Activated CD4-positive, alpha-beta T cell treated with anti-CD3 and anti-CD28 coated beads, Interleukin-2, amount 50 U/mL, for 4 hours (primary cell): ENCODE results near the gene ASTN2.

ENCODE experiments used
- DNase-seq, 2 experiments: peaks; one replicate each; pipeline ENCODE4 v3.0.0-alpha.2; 2020

Gene ASTN2, protein sequence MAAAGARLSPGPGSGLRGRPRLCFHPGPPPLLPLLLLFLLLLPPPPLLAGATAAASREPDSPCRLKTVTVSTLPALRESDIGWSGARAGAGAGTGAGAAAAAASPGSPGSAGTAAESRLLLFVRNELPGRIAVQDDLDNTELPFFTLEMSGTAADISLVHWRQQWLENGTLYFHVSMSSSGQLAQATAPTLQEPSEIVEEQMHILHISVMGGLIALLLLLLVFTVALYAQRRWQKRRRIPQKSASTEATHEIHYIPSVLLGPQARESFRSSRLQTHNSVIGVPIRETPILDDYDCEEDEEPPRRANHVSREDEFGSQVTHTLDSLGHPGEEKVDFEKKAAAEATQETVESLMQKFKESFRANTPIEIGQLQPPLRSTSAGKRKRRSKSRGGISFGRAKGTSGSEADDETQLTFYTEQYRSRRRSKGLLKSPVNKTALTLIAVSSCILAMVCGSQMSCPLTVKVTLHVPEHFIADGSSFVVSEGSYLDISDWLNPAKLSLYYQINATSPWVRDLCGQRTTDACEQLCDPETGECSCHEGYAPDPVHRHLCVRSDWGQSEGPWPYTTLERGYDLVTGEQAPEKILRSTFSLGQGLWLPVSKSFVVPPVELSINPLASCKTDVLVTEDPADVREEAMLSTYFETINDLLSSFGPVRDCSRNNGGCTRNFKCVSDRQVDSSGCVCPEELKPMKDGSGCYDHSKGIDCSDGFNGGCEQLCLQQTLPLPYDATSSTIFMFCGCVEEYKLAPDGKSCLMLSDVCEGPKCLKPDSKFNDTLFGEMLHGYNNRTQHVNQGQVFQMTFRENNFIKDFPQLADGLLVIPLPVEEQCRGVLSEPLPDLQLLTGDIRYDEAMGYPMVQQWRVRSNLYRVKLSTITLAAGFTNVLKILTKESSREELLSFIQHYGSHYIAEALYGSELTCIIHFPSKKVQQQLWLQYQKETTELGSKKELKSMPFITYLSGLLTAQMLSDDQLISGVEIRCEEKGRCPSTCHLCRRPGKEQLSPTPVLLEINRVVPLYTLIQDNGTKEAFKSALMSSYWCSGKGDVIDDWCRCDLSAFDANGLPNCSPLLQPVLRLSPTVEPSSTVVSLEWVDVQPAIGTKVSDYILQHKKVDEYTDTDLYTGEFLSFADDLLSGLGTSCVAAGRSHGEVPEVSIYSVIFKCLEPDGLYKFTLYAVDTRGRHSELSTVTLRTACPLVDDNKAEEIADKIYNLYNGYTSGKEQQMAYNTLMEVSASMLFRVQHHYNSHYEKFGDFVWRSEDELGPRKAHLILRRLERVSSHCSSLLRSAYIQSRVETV (N-terminal part only)

DNA sequence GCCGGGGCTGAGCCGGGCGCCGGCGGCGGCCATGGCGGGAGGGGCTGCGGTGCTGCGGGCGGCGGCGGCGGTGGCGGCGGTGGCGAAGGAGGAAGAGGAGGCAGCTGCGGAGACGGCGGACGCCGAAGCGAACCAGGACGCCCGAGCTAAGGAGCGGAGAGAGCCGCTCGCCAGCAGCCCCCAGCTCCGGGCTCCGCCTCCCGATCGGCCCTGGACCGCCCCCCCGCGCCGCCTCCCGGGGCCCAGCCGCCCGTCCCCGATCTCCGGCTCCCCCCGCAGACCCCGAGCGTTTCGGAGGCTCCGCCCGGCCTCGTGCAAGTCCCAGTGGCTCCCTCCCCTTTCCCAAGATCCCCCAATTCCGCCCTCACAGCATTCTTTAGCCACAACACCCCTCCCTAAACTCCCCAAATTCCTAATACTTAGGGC, at the start of gene ASTN2:
Gene ASTN2, minus strand, starts transcription at position 152 of the 426 bp plus-strand sequence. Its CDS starts 119 bp downstream, at position 33.
- DNase-seq, result no peak

DNA sequence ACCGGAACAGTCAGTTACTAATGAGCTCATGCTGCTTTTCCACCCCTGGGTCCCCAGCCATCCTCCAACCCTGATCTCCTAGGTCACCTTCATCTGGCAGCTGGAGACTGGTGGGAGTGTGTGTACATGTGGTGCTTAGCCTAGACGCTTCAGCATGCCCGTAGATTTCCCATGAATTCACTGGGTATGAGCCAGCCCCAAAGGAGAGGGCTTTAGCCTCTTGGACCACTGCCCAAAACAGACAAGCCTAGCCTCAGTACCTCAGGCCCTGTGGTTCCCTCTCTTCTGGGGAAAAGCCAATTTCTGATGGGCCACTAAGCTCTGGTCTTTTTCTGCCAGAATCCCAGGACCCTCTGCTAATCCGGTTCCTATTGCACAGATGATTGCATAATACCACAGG, 48.0 kb upstream of the ASTN2 start:
- no peak for DNase-seq

DNA sequence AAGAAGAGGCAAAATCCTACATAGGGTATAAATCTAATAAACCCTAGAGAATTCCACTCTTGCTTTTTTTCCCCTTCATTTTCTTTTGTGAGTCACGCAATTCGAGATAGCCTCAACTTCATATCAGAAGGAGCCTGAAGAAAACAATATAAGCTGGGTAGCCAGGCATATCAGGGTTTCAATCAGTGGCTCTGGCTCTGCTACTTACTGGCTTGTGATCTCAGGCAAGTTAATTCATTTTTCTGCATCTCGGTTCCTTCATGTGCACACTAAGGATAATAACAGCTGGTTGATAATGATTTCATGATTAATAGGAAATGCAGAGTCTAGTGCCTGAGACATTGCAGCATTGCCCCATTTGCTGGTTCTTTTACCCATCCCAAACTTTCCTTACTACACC, 46.5 kb upstream of the ASTN2 start:
- DNase-seq, result no peak

DNA sequence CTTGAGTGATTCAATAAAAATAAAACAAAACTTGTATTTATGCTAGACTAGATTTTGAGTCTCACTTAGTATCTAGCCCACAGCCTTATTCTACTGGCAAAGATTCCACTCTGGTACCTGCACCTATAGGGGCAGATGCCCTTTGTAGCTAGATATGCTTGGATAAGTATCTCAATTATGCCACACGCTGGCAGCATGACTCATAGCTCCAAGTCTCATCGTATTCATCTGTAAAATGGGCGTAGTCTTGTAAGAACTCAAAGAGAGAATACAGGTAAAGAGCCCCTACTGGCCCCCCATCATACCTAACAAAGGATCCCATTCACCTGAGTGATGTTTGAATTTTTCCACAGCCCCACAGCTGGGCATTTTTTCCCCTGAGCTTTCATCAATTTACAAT, 45.9 kb upstream of the ASTN2 start:
- DNase-seq, result no peak

DNA sequence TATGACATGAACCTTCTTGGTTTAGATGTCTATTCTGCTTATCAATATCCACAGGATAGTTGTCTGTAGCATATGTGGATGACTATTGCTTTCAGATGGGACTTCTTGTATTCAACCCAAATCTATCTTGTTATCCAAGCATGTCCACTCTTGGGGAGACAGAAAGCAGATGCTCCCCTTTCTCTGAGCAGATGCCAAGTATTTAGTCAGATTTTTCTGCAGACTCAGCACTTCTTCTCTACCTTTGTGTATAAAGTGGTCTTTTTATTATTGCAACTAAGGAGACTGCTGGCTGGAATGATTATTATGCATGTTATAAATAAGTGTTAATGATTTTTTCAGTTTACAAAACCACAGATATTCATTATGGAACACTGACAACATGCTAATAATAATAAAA, 45.1 kb upstream of the ASTN2 start:
- DNase-seq, result no peak

DNA sequence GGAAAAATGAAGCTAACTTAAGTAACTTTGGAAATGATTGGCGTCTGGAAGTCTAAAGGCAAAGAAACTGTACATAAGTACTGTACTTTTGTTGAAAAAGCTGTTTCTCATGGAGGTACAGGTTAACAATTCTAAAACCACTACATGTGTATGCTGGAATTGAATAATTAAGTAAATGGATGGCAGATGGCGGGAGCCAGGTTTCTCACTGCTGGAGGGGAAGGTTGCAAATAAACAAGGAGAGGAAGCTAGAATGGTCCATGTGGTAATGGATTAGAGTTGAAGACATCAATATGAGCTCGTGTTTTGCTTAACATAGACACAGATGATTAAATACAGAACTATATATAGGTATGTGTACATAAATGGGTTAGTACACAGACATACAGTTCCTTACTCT, 43.2 kb upstream of the ASTN2 start:
- no peak for DNase-seq

DNA sequence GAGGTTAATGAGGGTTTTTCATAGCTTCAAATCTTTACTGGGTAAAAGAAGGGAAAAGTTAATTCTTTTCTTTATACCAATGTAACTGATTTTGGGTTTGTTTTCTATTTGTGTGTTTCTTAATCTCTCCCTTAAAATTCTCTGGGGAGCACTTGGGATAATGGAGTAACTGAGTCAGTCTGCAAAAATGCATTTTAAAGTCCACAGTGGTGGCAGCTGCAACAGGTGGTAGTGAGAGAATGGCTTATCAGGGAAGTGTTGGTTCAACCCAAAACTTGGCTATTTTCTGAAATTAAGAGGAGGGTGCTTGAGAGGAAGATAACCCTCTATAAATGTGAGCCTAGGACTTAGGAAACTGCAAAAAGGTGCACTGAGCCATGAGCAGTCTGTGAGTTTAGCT, 39.9 kb upstream of the ASTN2 start:
- DNase-seq, result no peak

DNA sequence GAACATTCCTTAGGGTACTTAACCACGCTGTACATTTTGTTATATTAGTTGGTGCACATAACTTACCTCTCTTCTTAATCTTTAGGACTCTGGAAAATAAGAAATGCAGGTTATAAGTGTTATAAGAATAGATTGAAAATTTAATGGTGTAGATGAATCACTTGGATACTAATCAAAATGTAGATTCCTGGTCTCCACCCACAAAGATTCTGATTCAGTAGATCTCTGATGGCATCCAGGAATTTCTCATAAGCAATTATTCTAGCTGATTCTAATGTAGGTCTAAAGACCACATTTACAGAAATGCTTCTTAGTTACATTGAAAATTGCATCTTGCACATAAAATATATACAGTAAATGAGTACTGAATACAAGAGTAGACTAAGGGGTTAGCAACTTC, 38.9 kb upstream of the ASTN2 start:
- no peak for DNase-seq

DNA sequence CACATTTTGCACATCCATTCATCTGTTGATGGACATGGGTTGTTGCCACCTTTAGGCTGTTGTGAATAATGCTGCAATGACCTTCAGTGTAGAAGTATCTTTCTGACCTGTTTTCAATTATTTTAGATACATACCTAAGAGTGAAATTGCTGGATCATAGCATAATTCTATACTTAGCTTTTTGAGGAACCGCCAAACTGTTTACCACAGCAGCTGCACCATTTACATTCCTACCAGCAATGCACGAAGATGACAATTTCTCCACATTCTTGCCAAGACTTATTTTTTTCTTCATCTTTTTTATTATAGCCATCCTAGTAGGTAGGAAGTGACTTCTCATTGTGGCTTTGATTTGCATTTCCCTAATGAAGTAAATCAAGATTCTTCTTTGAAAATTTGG, 36.5 kb upstream of the ASTN2 start:
- DNase-seq, result no peak

DNA sequence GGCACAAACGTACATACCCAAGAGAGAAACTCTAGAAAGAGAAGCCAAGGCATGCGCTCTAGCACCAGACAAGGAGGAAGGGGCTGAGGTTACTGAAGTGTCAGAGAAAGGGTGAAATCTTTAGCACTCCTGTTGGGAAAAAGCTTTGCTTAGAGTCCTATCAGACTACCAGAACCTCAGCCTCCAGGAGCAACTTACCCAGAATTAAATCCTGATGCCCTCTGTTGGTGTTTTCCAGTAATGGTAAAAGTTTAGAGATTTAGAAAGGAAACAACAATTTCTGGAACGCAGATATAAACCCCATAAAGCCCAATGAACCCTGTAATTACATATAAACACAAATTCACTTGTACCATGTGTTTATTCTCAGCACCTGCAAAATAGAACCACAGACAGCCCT, 33.2 kb upstream of the ASTN2 start:
- no peak for DNase-seq

DNA sequence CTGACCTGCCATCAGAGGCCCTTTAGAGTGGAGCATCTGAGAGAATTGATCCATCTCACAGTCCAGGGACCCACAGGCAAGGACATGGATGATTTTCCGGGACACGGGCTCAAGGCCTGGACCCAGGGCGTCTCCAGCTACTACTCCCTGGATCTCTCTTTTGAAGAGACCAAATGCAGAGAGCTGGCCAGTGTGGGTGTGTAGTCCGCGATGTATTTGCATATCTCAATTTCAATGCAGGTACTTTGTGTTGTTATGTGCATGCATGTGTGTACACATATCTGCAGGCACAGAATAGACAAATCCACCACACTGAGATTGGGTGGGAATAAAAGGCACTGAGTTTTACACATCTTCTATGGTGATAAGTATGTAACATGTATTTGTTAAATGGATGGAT, 30.8 kb upstream of the ASTN2 start:
- no peak for DNase-seq

DNA sequence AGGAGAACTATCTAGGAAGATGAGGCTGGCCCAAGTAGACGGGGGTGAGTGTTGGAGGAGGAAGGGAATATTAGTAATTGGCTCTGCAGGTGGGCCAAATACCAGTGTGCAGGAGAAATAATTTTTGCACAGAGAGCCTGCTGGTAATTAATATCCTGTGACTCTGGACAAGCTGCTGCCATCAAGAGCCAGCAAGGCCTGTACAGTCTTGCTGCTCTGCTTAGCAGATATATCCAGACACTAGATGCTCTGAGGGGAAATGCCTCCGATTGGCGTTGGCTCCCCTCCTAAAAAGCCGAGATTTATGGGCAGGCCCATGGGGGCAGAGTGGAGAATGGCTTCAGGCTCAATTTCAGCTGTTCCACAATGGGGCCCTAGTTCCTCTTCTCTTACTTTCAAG, 29.6 kb upstream of the ASTN2 start:
- no peak for DNase-seq

DNA sequence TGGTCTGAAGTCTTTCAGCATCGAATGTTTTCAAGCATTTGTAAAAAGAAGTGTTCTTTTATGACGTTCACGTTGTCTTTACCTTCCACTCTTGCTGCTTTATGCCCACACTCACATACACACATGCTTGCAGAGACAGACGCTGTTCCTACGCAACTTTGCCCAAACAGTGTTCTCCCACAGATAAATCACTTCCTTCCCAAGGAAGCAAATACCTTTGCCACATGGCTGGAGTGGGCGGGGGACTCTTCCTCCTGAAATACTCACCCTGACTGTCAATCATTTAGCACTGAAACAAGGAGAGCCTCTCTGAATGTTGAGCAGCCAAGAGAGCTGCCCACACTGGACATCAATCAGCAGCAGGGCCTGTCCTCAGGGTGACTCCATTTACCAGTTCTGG, 22.4 kb upstream of the ASTN2 start:
- DNase-seq, result no peak

DNA sequence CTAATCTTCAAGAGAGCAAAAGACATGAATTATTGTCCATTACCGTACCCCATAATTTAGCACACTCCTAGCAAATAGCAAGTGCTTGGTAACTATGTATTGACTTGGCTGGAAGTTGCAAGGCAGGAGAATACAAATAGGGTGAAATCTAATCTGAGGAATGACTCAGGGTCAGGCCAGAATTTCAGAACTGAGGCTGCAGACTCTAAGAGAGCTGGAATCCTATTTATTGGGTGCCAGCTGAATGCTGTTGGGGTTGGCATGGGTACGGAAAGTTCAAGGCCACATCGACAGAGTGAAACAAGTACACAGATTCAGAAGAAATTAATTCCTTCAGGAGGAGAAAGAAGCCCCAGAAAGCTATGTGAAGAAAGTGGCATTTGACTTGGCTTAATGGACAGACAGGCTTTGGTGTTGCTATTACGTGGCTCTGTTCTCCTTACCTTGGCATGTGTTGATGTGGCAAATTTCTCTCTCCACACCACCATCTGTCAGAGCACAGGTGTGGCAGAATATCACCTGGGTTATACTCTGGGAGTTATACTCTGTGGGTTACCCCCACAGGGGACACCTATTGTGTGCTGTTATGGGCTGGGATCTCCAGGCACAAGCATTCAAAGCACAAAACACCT, 20.9 kb upstream of the ASTN2 start:
- no peak for DNase-seq

DNA sequence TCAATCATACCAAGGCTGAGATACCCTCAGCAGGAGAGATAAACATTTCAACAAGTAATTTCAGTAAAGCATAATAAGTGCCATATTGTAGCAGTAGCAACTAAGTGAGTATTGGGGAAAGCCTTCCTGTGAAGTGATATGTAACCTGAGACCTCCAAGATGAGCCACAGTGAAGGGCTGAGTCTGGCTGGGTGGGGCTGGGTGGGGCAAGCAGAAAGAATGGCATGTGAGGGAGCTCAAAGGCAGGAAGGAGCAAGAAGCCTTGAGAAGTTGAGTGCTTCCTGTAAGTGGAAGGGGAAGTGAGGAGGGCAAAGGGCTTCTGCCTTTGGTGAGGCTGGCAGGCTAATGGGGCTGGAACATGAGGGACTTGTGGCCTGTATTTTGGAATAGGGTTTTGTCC, 19.7 kb upstream of the ASTN2 start:
- DNase-seq, result no peak

DNA sequence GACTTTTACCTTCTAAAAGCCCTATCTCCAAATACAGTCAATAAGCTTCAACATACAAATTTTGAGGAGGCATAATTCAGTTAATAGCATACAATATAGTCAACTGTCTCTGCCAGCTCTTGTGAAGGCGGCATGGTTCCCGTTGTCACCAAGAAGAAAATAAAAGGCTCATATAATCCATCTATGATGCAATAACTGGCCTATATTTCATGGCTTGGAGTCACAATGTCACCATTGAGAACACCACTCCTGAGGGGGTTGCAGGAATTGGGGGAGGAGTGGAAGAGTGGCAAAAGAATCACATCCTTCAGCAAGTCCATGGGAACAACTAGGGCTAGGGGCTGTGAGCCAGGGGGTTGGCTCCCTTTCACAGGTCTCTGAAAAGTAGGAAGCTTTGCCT, 16.0 kb upstream of the ASTN2 start:
- DNase-seq, result no peak

DNA sequence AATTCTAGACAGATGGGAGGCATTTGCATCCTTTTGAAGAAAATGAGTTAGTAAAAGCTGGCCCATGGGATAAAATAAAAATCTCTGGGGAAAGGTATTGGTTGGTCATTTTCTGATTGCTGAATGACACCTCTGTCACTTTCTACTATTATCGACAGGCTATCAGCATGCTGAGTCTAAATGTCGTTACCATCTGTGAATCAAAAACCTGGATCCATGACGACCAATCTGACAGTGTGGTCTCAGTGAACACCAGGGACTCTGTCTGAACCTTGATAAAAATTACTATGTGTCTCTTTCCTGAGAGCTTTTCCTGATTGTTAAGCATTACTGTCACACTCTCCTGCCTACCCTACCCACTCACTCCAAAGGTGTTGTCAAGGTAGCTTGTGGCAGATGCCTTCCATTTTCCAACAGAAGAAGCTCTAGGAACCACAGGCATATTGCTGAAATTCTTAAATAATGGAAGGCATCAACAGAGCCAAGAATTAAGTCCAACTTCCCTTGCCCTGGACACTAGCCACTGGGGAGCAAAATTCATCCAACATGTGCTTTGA, 12.6 kb upstream of the ASTN2 start:
- no peak for DNase-seq

DNA sequence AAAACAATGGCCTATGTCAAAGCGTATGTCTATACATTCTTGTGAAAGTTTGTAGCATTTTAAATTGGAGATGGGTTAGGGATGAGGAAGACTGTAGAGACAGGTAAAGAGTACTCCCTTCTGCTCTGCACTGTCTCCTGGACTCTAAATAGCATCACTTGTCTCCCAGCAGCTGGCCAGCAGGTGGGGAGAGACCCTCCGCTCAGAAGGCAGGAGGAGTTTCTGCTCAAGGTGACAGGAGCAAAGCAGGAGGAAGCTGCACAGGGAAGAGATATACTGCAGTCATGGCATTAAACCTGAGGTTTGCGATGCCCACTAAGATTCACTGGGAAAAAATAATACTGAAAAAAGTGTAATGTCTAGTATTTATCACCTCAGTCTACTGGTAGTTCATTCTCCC, 10.7 kb upstream of the ASTN2 start:
- DNase-seq, result no peak

DNA sequence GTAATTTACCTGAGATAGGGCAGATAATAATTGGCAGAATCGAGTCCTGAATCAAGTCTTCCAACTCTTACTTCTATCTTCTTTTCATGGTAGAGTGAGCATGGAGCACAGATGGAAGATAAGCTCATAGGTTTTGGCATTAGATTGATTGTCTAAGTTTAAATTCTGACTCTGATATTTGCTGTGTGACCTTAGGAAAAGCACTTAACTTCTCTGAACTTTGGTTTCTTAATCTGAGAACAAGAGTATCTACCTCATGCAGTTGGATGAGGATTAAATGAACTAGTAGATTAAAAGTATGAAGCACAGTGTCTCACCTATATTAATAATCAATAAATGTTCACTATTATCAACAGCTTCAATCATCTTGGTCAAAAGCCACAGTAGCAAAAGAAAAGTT, 9.4 kb upstream of the ASTN2 start:
- DNase-seq, result no peak

DNA sequence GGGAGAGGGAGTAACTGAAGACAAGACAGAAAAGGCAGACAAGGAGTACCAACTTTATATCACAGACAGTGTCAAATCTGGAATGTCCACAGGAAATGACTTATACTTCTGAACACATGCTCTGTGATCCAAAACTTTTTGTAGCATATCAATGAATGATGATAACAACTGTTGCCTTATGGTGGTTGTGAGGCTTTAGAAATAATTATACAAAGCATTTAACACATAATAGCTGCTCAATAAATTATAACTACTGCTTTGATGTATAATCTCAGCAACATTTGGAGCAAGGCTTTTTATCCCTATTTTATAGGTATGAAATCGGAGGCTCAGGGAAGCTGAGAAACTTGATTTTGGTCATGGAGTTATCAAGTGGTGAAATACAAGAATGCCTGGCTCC, 3.3 kb upstream of the ASTN2 start:
- no peak for DNase-seq

DNA sequence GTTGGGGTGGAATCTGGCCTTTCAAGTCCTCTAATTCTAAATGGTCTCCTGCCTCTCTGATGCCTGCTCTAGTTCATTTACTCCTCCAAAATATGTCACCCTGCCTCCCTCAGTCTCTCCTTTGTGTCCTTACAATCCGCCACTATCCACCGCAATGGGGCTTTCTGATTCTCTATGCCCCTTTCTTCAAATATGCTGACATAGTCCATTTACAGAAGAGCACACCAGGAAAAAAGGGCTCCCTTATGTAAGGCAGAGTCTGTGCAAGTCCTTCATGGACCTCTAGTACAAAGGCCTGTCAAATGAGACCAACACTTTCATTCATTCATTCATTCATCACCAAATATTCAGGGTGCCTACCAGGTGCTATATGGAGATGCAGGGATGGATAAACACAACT, 2.0 kb upstream of the ASTN2 start:
- no peak for DNase-seq

DNA sequence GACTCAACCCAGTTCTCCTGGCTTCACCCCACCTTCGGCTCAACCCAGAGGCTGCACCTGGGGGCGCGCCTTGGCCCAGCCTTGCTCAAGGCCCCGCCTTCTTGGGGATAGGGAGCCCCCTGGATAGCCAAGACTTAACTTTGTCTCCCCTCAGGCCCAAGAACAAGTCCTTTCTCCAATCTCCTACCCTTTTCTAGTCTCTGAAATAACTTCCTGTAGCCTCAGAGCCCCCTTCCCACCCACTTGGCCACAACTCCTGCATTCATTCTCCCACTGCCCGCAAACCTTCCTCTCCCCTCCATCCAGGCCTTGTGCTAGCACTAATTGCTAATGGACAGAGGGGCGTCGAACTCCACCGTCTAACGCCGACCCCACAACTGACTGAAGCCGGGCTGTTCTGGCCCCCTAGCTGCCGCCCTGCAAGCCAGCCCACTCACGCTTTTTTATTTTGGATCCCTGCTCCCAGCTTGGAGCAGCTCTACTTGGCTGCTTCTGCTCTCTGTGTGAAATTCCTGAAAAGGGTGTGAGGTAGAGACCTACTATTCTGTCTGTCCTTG, 579 bp upstream of the ASTN2 start:
- DNase-seq, result no peak
